HG03025 (cell line): ENCODE results near the gene PHLDA1.

ENCODE experiments used
- ATAC-seq: cut with Tn5 transposase; IDR thresholded peaks from one replicate; pipeline ENCODE4 v1.9.1; 2021; ENCODE audit warnings: mild to moderate bottlenecking, moderate library complexity; ENCODE audit not compliant: unreplicated experiment, low FRiP score

The PHLDA1 gene

GRCh38 chr12:76038176-76038575 lies 6.6 kb upstream of the PHLDA1 start:
- no peak for ATAC-seq

DNA sequence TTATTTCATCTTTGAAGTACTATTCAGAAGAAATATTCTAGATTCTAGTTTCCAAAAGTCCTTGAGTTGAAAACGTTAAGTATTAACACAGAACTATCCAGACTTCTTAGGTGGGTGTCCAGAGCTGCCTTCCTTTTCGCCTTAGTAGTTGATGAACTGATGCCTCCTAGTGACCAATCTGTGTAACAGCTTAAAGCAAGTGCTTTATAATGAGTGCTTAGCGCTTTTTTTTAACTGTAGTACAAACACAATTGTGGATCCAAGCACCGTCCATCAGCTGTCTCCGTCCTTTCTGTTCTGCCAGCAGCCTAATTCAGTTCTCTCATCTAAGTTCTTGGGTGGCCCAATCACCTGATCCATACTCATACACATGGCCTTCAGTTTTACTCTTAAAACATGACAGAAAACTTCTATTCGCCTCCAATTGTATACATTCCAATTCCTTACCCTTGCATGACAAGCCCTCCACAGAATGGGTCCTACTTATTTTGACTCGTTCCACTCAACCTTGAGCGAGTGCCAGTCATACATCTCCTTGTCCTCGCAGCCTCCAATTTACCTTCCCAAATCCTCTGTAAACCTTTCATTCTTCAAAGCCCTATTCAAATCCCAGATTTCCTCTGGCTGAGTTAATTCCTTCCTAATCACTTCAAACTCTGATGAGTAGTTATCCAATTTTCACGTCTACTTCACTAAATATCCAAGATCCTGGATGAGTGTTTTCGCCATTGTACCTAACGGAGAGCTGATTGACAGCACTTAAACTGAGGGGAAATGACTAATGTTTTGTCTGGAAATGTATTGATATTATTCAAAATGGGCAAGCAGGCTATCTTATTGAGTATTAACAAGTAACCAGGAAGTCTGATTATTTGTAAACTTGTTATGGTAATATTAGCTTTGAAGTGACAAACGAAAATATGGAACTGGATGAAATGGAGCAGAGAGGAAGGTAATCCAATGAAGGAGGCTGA lies 5.8 kb upstream of the PHLDA1 start:
- peak; percentile 42 for ATAC-seq

DNA sequence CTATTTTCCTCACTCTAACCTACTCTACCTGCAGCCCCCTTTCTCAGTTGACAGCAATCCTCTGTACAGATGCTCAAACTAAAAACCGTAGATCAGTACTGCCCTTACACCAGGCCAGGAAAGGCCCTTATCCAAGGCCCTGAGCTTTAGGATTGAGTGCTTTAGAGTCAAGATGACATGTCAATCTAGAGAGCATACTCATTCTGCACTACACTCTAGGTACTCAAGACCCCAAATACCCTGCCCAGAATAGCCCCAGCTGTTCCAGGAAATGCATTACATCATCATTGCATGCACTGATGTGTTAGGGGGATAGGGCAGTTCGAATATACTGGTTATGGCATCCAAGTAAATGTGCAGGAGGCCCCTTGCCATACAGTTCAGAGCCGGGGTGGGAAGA lies 3.5 kb upstream of the PHLDA1 start:
- no peak for ATAC-seq

GRCh38 chr12:76033081-76034011 lies 1.8 kb upstream of the PHLDA1 start:
- no peak for ATAC-seq

- peak; percentile 35 for ATAC-seq
Observed at GRCh38 chr12:76032043-76032981, 736 bp upstream of the PHLDA1 start.

DNA sequence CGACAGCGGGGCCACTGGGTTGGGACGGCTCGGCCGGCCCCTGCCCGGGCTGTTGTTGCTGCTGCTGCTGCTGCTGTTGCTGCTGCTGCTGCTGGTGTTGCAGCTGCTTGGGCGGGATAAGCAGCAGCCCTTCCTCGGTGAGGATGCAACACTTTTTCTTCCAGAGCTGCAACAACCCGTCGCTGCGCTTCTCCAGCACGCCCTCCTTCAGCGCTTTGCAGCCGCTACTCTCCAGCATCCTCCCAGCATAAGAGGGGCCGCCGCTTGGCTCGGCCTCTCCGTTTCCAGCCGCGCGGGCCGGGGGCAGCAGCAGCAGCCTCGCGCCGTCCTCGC lies 529 bp downstream of the PHLDA1 start:
- ATAC-seq = peak; percentile 8

DNA sequence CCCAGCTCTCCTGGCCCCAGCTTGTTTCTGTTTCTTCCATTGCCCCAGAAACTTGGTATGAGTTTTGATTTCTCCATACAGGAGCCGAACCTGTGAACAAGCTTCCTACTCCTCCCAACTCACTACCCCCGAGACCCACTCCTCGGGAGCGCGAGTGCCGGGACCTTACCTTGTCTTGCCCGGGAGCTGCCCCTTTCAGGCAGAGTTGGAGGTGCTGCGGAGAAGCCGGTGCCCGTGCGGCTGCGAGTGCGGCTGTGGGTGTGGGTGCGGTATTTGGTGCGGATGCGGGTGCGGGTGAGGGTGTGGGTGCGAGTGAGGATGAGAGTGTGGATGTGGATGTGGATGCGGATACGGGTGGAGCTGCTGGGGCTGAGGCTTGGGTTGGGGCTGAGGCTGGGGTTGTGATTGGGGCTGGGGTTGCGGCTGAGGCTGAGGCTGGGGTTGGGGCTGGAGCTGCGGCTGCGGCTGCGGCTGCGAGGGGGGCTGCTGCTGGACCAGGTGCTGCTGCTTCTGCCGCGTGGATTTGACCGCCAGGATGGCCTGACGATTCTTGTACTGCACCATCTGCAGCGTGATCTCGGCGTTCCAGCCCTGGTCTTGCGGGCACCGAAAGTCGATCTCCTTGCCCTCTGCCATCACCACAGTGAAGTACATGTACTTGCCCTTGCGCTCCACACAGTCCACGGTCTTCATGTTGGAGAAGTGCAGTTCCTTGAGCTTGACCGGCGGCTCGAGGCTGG lies 1.1 kb downstream of the PHLDA1 start:
- ATAC-seq = no peak

DNA sequence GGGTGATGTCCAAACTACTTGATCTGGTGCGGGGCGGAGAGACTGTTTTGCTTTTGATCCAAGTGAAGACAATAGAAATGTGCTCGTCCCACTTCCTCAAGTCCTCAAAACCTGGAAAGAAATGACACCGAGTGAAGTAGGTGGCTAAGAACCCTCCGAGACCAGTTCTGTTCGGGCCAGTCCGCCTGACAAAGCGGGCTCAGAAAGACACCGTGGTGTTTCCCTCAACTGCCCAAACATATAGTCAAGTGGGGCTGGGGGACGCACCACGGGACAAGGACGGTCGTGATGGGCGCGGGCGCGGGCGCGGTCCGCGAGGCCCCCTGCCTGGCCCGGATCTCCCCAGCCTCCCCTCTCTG lies 1.6 kb downstream of the PHLDA1 start:
- no peak for ATAC-seq

GRCh38 chr12:76028571-76029277 lies 2.9 kb downstream of the PHLDA1 start:
- ATAC-seq = no peak

- no peak for ATAC-seq
Observed at GRCh38 chr12:76026643-76027063, 4.9 kb downstream of the PHLDA1 start.

GRCh38 chr12:76025601-76026575 lies 5.7 kb downstream of the PHLDA1 start:
- ATAC-seq = no peak

- no peak for ATAC-seq
Observed at GRCh38 chr12:76024942-76025600, 6.5 kb downstream of the PHLDA1 start.

GRCh38 chr12:76024102-76024781 lies 7.3 kb downstream of the PHLDA1 start:
- no peak for ATAC-seq

DNA sequence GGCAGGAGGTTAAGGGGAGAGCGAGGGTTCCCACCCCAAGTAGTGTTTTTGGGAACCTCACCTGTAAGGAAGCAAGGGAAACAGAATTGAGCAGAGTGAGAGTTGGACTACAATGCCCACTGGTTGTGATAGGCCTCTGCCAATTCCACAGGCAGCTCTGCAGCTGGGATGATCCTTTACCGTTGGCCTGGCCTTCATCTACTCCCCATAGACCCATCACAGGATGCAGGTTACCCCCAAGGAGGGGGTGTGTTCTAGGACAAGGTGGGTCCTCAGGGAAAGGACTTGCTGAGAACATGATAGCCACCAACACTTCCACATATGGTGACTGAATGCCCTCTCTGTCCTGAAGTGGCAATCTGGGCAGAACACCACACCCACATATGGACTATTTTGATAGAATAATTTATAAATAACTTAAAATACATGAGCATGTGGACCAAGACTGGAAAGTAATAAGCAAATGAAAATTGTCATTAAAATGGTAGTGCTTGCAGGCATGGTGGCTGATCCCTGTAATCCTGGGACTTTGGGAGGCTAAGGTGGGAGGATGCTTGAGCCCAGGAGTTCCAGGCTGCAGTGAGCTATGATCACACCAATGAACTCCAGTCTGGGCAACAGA lies 8.4 kb downstream of the PHLDA1 start:
- no peak for ATAC-seq

GRCh38 chr12:76022506-76022905 lies 9.1 kb downstream of the PHLDA1 start:
- no peak for ATAC-seq
